Hepatic stellate cell (primary cell): ENCODE measurements around the gene PCAT7.
A peak's percentile ranks its signal among the peaks of the same experiment; 100 is the strongest.

Experiments
- DNase-seq: peaks from one replicate; pipeline ENCODE4 v3.0.0; 2011; ENCODE audit warnings: low spot score

The PCAT7 gene

DNA sequence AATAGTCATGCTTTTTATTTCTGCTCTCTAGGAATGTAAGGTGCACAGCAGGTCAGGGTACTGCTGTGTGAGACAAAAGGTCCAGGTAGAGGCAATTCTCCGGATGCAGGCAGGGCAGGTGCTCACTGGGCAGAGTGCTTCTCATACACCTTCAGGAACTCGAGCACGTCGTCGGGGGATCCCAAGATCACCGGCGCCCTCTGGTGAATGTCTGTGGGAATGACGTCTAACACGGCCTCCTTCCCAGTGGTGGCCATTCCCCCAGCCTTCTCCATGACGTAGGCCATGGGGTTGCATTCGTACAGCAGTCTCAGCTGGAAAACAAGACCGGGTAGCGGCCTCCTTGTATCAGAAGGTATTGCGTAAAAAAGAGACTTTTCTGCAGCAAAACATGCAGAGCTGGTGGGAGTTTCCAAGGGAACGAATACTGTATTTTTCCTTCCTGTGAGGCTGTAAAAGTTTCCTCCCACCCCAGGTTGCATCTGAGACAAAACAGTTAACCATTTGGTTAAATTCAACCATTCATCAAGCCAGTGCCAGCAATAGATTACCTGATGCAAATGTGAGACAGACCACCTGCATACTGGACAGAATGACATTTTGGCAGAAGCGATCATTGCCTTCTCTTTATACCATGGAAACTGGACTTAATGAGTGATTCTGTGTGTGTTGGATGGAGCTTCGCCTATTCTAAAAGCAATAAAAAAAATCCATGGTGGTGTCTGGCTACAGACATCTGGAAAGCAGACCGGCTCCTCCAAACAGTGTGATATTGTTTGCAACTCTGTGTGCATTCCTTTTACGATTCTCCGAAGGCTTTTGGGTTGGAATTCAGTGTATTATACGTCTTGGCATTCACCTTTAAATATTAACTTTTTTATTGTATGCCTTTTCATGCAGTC is 48.6 kb downstream of the PCAT7 start:
- DNase-seq = peak; percentile 83

DNA sequence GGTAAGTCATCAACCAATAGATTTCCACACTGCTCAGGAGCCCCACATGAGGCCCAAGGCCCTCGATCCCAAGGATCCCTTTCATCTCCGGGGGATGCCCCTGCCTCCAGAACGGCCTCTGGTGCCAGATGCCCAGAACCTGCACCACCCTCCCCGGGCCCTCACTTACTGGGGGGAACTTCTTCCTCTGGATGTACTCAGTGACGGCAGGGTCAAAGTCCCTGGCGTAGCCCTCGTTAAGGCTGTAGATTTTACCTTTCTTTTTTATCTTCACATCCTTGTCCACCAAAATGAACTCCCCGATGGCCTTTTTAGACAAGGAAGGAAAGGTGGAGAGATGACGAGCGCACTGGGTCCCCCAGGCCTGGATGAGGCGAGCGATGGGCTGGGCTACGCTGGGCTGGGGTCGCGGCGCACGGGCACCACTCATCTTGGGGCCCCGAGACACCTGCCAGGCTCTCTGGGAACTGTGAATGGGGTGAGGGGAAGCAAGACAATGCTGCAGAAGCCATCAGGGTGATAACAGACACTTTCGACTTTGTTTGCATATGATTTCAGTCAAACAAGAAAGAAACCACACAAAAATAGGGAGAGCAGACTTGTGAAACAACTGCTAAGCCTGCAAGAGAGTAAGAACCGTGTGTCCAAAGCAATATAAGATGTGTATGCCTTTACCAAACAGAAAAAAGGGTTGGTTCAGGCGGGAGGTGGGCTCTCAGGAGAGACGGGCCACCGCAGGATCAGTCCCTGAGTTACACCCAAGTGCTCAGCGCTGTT is 52.0 kb downstream of the PCAT7 start:
- DNase-seq = no peak

DNA sequence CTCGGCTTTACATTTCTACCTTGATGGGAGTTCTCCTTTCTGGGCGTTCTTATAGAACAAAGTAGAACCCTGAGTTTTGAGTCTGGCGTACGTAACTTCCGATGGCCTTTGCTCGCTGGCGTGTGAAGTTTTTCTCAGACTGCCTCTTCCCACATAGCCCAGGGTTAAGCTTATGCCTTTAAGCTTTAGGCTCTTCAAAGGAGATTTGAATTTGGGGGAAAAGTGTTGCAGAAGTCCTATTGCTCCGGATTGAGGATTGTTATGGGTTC is 52.5 kb downstream of the PCAT7 start:
- no peak for DNase-seq

- no peak for DNase-seq
These were observed 55.3 kb downstream of the PCAT7 start for GRCh38 chr9:94610181-94610606.

DNA sequence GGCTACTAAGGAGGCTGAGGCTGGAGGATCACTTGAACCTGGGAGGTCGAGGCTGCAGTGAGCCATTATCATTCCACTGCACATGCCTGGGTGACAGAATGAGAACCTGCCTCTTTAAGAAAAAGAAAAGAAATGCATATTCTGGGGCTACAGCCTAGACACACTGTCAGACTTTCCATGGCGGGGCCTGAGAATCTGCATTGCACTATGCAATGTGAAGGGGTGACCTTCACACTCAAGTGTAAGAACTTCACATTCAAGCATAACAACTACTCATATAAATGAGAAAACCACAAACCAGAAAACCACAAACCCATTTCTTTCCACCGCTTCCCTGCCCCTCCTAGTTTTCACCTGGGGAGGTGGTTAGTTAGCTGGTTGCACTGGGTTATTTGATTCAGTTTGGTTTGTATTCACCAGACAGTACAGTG is 56.8 kb downstream of the PCAT7 start:
- no peak for DNase-seq

- DNase-seq = no peak
These were observed 57.2 kb downstream of the PCAT7 start for GRCh38 chr9:94612071-94612470.

DNA sequence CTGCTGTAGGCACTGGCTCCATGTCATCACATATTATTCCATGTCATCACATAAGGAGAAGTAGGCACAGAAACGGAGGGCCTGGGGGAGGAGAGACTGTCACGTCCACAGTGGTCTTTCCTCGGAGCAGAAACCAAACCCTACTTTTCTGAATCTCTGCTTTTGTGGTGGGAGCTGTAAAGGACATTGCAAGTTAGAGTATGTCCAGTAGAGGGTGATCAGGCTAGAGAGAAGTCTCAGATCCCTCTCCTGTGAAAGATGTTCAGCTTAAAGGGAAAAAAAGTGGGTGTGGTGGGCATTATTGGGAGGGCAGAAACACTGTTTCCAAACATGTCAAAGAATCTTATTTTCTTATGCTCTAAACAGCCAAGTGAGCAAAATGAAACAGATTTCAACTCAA is 58.1 kb downstream of the PCAT7 start:
- no peak for DNase-seq

DNA sequence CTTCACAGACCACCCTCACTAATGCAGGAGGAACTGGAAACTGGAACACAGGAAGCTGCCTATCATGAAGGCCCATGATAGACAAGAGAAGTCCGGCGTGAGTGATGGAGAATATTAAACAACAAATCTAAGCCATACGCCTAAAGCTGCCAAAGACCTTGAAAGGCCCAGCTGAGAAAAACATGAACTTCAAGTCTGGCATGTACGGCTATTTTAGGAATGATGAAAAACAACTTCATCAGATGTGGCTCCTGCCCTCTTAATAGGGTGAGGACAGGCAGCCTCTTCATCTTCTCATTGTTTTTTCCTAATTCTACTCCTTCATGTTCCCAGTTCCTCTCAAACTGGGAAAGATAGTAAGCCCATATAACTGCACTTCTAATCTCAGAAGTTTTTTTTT is 64.1 kb downstream of the PCAT7 start:
- DNase-seq = no peak
